H54 (cell line): ENCODE results near the gene BAIAP2L1.
"Not testable (repeated sequence)": the region's sequence is repeated elsewhere in the genome, so short reads cannot be mapped to it uniquely, and the experiment has no call there.

Experiments
- DNase-seq: peaks from one replicate; pipeline ENCODE4 v3.0.0; 2011; ENCODE audit warnings: low spot score, mixed read lengths; ENCODE audit not compliant: insufficient read length
- FAIRE-seq: peaks from 3 replicates; lab custom pipeline; 2011; peaks lifted over from hg19 to GRCh38; lab: Jason Lieb, UNC
- POLR2A ChIP-seq: IDR thresholded peaks from 2 replicates; pipeline ENCODE4 v1.6.1; 2011; ENCODE audit warnings: low read depth, mild to moderate bottlenecking, low read length

BAIAP2L1 gene

DNA sequence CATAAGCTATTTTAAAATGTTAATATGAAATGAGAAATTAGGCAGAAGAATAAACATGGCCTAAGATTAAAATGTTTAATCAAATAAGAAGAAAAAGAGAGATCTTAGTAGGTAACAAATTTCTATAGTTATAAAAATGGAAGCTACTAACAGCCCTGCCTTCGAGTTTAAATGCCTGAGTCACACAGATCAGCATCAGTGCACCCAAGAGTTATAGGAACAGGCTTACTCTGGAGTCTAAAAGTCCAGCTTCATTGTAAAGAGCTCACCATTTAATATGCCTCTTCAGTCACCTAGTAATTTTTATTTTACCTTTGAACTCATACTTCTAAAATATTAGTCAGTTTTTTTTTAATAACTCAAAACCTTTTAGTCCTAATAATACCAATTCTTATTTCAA lies 66.8 kb downstream of the BAIAP2L1 start:
- DNase-seq, result no peak
- FAIRE-seq, result no peak
- no peak for TF ChIP-seq POLR2A

DNA sequence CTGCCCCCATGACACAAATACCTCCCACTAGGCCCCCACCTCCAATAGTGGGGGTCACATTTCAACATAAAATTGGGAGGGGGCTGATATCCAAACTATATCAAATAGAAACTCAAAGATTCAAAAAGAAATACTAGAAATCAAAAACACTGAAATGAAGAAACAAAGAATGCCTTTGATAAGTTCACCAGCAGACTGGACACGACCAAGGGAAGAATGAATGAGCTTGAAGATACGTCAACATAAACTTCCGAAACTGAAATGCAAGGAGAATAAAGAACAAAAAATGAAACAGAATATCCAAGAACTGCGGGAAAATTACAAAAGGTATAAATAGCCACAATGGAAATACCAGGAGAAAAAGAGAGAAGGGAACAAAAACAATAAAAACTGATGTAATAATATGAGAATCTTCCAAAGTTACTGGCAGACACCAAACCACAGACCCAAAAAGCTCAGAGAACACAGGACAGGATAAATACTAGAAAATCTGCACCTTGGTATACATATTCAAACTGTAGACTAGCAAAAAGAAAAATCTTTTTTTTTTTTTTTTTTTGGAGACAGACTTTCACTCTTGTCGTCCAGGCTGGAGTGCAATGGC lies 69.9 kb downstream of the BAIAP2L1 start:
- DNase-seq (no peak), FAIRE-seq (no peak)
- TF ChIP-seq POLR2A, result no peak

DNA sequence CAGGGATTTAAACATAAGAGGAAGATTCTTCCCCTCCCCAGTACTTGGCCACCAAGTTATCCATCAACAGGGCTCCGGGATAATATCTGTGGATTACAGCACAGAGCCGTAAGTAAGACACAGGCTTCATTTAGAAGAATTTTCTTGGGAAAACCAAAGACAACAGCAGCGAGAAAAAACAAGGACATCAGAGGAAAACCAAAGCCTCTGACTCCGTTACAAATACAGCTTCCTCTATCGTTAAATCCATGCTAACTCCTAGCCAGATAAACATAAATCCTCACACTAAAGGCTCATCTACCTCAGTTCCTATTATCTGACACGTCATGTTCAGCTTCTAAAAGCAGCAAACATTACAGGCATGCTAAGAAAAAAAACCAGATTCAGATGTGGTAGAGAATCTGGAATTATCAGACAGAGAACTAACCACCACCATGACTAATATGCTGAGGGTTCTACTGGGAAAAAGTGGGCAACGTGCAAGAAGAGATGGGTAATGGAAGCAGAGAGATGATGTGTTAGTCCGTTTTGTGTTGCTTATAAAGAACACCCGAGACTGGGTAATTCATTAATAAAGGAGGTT lies 71.0 kb downstream of the BAIAP2L1 start:
- FAIRE-seq (no peak), DNase-seq (no peak)
- no peak for TF ChIP-seq POLR2A

DNA sequence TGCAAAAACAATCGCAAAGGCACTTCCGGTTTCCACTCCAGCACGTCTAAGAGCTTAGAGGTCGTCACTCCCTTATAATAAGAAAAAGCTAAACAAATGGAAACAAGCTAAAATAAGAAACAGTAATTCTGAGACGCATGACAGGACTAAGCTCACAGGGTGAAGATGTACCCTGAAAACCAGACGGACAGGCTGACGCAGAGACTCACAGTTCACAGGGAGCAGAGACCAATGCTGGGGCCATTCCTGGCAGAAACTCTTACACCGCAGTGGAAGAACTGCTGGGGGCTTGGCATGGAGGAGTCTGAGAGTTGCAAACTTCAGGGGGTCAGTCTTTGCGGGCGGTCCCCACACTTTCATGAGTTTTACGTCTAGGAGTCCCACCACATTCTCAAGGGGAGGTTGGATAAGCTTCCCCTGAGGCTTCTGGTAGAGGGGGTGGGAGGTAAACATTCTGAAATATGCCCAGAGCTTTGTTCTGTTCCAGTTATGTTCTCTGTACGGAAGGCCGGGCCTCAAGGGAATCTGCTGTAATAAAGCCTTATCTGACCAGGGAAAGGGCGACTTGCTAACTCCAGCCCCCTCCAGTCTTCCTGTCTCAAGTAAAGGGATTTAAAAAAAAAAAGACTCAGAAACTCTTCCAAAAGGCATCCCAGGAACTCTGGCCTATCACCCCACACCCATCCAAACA lies 71.6 kb downstream of the BAIAP2L1 start:
- DNase-seq (no peak), FAIRE-seq (no peak)
- TF ChIP-seq POLR2A, result no peak

DNA sequence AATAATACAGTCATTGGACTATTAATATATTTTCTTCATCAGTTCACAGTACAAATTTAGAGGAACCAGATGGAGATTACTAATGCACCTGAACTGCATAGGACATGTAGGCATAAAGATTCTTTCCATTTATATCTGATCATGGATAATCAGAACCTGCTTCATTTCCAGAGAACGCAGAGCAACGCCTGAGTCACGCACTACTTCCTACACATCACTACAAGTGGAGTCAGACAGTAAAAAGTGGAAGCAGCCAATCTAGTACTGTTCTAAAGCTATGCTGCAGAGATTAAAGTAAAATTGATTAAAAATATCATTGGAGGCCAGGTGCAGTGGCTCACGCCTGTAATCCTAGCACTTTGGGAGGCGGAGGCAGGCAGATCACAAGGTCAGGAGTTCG lies 76.1 kb downstream of the BAIAP2L1 start:
- DNase-seq, result no peak
- FAIRE-seq, result no peak
- no peak for TF ChIP-seq POLR2A

DNA sequence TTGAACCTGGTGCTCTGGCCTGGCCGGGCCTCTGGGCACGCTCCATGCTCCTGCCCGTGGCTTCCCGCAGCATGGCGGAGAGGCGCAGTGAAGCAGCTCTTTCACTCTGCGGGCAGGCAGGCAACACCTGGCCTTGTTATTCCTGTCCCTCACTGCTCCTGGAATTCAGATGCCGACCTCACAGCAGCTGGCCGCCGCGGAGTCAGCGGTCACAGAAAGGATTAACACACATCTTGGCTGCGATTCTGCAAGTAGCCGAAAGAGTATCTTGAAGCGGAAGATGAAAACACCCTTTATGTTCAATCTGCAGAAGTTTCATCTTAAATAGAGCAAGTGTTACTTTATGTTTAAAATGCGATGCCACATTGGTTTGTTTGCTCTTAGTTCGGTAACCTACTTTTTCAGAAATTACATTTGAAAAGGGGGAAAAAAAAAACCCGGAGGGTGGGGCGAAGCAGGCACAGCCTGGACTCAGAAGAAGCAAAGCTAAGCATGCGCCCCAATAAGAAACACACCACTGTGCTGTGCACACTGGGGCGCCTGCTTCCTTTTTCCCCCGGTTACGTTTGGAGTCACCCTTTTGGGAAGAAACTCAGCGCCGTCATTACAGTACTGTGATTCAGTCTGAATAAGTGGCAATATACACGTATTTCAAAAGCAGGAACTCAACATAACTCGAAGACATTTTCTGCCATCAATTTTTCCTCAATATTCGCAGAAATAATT lies 77.1 kb downstream of the BAIAP2L1 start:
- FAIRE-seq, result no peak
- no peak for TF ChIP-seq POLR2A
- no peak for DNase-seq

DNA sequence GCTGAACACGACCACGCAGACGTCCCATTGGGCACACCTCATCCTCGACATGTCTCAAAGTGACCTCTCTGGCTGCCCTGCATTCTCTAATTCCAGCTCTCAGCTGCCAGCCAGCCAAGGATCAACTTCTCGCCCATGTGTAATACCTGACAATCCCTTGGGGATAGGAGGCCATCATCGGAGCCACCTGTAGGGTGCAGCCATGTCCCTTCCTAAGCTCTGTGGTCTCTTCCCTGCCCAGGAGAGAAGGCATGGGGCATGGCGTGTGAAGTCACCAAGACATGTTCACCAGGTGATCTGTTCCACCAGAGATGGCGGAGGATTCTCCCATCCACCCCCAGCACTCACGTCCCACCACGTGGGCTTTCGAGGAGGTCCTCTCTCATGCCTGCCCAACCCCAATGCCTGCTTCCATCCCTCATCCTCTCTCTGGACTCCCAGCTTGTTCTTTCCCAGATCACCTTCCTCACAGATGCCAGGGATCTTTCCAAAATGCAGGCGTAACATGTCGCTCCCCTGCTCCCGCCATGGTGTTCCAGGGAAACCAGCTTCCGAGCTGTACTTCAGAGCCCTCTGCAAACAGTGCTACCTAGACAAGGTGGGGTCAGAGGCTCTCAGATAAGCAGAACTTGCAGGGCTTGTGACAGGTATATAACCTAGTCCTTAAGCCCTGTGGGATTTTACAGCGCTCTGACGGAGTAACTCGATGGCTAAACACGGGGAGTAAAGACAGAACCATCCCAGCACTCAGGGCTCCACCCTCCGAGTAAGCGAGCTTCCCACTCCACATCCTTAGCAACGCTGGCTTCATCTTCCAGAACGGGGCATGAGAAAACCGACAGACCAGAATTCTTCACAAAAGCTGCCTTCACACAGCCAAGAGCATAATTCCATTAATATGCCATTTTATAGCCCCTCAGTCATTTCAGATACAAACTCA lies 78.3 kb downstream of the BAIAP2L1 start:
- DNase-seq, result no peak
- FAIRE-seq, result no peak
- no peak for TF ChIP-seq POLR2A

DNA sequence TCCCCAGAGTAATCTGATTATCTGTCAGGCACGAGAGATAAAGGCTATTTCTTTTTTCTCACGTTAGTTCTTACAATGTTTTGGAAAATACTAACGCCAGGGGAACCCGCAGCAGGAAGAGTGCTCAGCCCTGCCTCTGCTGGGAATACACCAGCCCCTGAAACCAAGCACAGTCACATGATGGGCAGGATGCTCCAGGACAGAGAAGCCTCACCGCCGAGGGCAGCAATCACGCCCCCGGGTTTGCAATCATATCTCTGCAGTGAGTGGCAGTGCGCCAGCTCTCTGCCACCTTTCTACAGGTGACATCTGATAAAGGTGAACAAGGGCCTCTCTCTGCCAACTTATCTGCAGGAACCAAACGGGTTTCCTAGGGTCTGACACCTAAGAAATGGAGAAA lies 79.6 kb downstream of the BAIAP2L1 start:
- no peak for TF ChIP-seq POLR2A
- DNase-seq (no peak), FAIRE-seq (no peak)

DNA sequence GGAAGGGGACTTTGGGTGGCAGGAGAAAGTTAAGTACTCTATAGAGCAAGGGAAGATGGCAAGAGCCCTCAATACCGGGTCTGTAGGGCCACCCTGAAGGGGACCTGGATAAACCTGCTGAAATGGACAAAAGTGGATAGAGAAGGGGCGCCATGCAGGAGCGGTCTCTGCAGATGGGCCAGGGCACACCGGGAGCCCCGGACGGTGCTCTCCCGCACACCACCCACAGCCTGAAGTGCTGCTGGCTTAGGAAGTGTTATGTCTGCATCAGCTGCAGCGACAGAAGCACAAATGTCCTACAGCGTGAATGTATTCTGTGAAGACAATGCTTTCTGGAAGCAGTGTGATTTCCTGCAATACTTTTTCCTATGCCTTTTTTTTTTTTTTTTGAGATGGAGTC lies 81.7 kb downstream of the BAIAP2L1 start:
- FAIRE-seq, result no peak
- DNase-seq, result no peak
- TF ChIP-seq POLR2A, result no peak

DNA sequence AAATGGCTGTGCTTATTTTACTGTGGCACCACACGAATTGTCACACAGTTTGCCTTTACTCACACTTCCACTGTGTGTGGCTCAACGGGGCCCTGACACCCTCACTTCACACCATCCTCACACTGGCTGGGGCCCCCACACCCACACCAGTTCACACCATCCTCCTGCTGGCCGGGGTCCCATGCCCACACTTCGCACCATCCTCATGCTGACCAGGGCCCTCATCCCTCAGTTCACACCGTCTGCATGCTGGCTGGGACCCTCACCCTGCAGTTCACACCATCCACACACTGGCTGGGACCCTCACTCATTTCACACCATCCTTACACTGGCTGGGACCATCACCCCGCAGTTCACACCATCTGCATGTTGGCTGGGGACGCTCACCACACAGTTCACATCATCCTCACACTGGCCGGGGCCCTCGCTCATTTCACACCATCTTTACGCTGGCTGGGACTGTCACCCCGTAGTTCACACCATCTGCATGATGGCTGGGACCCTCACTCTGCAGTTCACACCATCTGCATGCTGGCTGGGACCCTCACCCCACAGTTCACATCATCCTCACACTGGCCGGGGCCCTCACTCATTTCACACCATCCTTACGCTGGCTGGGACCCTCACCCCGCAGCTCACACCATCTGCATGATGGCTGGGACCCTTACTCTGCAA lies 83.4 kb downstream of the BAIAP2L1 start:
- no peak for TF ChIP-seq POLR2A
- FAIRE-seq (no peak), DNase-seq (no peak)

DNA sequence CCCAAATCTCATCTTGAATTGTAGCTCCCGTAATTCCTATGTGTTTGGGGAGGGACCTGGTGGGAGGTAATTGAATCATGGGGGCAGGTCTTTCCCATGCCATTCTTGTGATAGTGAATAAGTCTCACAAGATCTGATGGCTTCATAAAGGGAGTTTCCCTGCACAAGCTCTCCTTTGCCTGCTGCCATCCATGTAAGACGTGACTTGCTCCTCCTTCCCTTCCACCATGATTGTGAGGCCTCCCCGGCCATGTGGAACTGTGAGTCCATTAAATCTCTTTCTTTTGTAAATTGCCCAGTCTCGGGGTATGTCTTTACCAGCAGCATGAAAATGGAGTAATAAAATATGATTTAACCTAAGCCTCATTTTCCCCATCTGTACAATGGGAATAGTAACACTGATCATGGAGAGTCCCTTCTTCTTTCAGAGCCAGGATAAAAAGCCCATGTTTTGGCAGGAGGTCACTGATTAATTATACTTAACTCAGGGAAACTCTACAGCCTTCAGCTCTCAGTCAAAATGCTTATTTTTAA lies 84.8 kb downstream of the BAIAP2L1 start:
- DNase-seq, FAIRE-seq: not testable (repeated sequence)

DNA sequence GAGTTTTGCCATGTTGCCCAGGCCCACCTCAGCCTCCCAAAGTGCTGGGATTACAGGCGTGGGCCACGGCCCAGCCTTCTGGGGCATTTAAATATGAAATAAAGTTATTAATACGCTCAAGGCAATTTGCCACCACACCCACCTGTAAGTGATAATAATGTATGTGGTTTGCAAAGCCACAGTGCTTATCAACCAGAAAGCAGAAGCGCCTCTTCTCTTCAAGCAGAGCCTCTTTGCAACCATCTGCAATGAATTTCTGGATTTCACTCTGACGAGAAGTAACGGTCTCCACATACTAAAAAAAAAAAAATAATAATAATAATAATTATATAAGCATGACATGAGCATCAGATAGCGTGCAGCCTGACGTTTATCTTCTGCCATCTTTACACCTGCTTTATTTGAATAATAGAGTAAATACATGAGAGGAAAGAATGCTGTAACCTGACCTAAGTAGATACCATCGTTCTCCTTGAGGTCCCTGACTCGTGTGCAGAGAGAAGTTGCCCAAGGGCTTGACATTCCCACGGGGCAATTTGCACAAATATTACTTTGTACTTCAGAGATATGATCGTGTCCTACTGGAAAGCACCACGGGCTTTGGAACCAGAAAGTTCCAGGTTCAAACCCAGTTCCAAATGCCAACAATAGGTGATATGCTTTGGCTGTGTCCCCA lies 85.4 kb downstream of the BAIAP2L1 start:
- DNase-seq (no peak), FAIRE-seq (no peak)
- TF ChIP-seq POLR2A, result no peak

DNA sequence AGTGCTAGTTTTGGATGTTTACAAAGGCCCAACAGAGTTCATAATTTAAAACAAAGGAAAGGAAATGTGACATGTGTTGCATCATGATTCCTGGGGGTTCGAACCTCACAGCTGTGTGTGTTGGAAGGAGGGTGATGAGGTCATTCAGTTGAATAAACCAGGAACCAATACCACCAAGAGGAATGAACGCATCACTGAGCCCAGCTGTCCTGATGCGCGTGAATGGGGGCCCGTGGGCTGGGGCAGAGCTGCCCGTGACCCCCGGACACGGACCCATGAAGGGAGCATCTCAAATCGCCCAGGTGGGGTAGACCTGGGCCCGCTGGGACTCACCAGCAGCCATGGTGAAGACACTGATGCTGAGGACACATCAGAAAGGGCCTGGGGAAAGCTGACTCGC lies 86.4 kb downstream of the BAIAP2L1 start:
- DNase-seq (no peak), FAIRE-seq (no peak)
- TF ChIP-seq POLR2A, result no peak
